Measurements from ENCODE around the gene DYRK2. TPM values are rescaled to one million over a fixed set of nuclear protein-coding genes. Genes with fewer than 3 reads are reported as not detected.

DYRK2 gene
- total RNA-seq, 2 experiments from 2014 or later = 72.9 to 73.1 TPM

DNA sequence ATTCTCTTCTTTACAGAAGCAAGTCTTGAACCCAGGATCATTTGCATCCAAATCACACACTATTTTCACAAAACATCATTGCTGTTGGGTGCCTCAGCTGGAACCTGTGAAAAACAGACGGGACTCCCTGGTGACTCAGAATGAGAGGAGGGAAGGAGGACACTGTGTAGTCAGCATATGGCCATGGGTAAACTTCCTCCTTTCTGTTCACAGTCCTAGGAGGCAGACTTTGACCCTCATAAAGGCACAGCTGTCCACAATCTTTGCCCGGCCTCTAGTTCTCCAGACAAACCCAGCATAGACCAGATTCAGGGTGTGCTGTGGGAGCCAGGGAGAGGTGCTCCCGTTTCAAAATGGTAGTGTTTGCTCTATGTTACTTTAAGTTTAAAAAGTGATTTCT, 62.0 kb downstream of the DYRK2 start:
- Mint-ChIP-seq H3K9me3 (ENCODE audit: insufficient read depth) (no peaks in the 10 kb centered on the region), H3K4me3 (no peak overlapping the region), H3K4me1 (ENCODE audit: low read depth) (no peaks in the 10 kb centered on the region), H3K27ac (no peak overlapping the region), H3K36me3 (ENCODE audit: low read depth) (no peaks in the 10 kb centered on the region), H3K27me3 (ENCODE audit: low read depth) (no peaks in the 10 kb centered on the region)
- DNase-seq (no peak), ATAC-seq (no peak)
- POLR2A ChIA-PET = no interaction called here
- CTCF ChIA-PET = no interaction called here

DNA sequence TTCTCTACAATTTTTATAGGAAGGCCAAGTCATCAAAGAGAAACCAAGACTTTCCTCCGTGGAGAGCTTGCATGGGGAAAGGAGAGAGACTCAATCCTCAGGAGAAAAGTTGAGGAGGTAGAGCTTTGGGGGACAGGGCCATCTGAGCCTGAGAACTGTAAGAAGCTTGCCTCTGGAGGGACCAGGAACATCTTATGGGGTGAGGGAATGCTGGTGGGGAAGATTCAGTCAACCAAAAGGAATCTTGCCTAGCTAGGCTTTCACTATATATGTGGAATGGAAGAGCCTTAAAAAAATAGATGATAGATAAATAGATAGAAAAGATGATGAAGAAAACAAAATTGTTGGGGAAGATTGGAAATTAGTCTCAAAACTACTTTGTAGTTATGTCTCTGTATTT, 63.5 kb downstream of the DYRK2 start:
- Mint-ChIP-seq H3K9me3 (ENCODE audit: insufficient read depth) (no peaks in the 10 kb centered on the region), H3K4me3 (no peak overlapping the region), H3K36me3 (ENCODE audit: low read depth) (no peaks in the 10 kb centered on the region), H3K4me1 (ENCODE audit: low read depth) (no peaks in the 10 kb centered on the region), H3K27ac (no peak overlapping the region), H3K27me3 (ENCODE audit: low read depth) (no peaks in the 10 kb centered on the region)
- DNase-seq = no peak
- POLR2A ChIA-PET = no interaction called here
- CTCF ChIA-PET = no interaction called here
- no peak for ATAC-seq

DNA sequence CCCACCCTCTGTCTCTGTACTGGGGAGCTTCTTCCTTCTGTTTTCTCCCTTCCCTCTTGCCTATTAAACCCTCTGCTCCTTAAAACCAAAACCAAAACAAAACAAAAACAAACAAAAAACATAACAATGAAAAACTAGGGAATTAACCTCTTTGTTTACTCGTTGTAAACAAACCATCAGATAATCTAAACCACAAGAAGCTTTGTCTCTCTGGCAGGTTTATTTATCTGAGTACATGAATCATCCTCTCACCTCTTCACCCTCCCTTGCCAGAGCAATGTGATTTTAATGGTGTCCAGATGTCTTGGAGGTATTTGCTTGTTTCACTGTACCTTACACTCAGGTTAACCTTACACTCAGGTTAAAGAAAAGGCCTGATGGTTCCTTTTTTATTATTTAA, 66.1 kb downstream of the DYRK2 start:
- H3K36me3 Mint-ChIP-seq (ENCODE audit: low read depth) = no peaks in the 10 kb centered on the region

More for the DNA sequence above, 66.1 kb downstream of the DYRK2 start:
- ChIA-PET CTCF (no interaction called here), POLR2A (no interaction called here)
- no peak overlapping the region for H3K4me3 Mint-ChIP-seq
- H3K27me3 Mint-ChIP-seq (ENCODE audit: low read depth) = no peaks in the 10 kb centered on the region
- no peak overlapping the region for H3K27ac Mint-ChIP-seq
- no peak for DNase-seq
- H3K9me3 Mint-ChIP-seq (ENCODE audit: insufficient read depth) = no peaks in the 10 kb centered on the region
- ATAC-seq = no peak
- no peaks in the 10 kb centered on the region for H3K4me1 Mint-ChIP-seq (ENCODE audit: low read depth)

All from activated CD8-positive, alpha-beta T cell treated with anti-CD3 and anti-CD28 coated beads, Interleukin-2, amount 10 ng/mL, durations not matched to agents 7 days and 5 days (primary cell).